Measurements from ENCODE around the gene CDCA3.
"Not testable (repeated sequence)": the region's sequence is repeated elsewhere in the genome, so short reads cannot be mapped to it uniquely, and the experiment has no call there.

The CDCA3 gene

DNA sequence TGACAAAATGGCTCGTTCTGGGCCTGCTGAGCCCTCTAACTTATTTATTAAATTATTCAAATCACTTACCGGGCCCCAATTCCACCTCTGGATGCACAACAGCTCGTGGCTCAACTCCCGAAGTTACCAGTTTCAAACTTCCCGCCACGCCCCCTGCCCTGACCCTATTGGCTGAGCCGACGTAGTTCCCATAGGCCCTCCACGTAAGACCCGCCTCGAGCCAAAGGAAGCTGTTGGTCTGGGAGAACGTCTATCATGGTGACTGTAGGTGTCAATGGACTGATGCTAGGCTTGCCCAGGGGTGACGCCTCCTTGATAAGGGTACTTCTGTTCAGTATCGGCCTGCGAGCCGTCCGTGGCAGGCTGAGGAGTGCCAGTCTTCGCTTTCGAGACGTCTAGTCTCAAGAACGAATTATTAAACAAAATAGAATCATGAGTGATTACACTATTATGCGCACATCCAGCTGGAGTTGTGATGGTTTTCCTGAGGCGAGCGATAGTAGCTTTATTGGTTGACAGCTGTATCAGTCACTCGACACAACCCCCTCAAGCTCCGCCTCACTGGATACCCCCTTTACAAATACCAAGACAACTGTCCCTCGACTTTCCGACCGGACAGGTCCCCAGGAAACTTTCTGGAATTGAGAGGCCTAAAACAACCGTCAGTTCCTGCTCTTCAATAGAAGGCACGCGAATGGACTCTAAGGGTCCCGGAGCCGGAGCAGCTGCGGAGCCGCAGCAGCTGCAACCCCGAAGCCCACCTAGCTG, at the start of gene CDCA3:
Gene CDCA3, minus strand, starts transcription at position 134 of the 768 bp plus-strand sequence. CDS start 334 bp downstream, outside the sequence.
- H3K4me3 ChIP-seq, result peak within 1 kb of the TSS; percentile 51 to 81 (median 63)
- peak within 1 kb of the TSS in 20 of 21 experiments; percentile 60 to 97 (median 86) for H3K27ac ChIP-seq

DNA sequence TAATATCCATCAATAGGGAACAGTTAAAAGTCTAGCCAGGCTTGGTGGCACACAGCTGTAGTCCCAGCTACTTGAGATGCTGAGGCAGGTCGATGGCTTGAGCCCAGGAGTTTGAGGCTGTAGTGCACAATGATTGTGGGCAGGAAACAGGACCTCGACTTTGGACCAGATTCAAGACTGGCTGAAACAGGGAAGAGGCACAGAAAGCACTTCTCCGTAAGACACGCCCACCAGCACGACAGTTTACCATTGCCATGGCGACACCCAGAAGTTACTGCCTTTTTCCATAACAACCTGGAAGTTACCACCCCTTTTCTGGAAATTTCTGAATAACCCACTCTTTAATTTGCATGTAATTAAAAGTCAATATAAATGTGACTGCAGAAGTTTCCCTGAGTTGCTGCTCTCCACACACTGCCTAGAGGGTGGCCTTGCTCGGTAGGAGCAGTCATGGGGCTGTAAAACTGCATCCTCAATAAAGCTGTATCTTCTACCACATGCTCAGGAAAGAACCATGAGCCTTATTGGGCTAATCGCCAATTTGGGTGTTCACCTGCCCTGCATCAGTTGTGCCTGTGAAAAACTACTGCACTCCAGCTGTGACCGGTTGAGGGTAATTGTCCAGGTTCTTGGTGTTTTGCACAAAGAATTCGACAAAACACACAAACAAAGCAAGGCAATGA, 48.9 kb upstream of the CDCA3 start:
- Histone ChIP-seq H3K4me3 (no peak overlapping the region), H3K27ac (peak overlapping the region in 3 of 21 experiments; percentile 8 to 39 (median 26))

DNA sequence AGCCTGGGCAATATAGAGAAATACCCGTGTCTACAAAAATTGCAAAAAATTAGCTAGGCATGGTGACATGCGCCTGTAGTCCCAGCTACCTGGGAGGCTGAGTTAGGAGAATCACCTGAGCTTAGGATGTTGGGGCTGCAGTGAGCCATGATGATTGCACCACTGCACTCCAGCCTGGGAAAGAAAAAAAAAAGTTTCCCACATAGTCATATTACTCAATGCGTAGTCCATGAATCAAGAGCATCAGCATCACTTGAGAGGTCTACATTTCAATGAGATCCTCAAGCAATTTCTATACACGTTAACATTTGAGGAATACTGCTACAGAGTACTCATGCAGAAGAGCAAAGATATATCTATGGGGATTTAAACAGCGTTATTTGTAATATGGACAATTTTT, 48.3 kb upstream of the CDCA3 start:
- Histone ChIP-seq H3K4me3 (no peak overlapping the region), H3K27ac (no peak overlapping the region)

DNA sequence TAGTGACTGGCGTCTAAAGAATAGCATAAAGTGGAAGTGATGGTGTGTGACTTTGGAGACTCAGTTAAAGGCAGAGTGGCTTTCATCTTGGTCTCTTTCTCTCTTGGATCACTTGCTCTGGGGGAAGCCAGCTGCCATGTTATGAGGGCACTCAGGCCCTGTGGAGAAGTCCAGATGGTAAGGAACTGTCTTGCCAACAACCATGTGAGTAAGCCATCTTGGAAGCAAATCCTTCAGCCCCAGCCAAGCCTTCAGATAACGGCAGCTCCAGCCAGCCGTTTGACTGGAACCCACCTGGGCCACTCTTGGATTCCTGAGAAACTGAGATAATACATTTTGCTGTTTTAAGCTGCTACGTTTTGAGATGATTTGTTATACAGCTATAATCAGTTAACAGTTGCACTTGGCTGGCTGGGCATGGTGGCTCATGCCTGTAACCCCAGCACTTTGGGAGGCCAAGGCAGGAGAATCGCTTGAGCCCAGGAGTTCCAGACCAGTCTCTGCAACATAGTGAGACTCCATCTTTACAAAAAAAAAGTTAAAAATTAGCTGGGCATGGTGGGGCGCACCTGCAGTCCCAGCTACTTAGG, 45.9 kb upstream of the CDCA3 start:
- Histone ChIP-seq H3K4me3 (no peak overlapping the region), H3K27ac (no peak overlapping the region)

DNA sequence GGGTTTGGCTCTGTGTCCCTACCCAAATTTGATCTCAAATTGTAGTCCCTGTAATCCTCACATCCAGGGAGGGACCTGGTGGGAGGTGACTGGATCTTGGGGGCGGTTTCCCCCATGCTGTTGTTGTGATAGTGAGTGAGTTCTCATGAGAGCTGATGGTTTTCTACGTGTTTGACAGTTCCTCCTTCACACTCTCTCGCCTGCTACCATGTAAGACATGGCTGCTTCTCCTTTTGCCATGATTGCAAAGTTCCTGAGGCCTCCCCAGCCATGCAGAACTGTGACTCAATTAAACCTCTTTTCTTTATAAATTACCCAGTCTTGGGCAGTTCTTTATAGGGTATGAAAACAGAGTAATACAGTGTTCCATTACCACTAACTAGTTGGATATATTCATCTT, 43.2 kb upstream of the CDCA3 start:
- Histone ChIP-seq H3K4me3 (no peak overlapping the region), H3K27ac (no peak overlapping the region)

DNA sequence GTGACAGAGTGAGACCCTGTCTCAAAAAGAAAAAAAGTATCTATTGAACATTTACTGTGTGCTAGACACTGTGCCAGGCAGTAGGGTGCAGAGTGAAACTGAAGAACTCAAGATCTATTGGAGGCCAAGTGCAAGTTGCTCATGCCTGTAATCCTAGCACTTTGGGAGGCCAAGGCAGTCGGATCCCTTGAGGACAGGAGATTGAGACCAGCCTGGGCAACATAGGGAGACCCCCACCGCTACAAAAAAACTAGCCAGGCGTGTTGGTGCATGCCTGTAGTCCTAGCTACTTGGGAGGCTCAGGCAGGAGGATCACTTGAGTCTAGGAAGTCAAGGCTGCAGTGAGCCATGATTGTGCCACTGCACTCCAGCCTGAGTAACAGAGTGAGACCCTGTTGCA, 41.6 kb upstream of the CDCA3 start:
- not testable (repeated sequence) for H3K4me3 ChIP-seq, H3K27ac ChIP-seq

DNA sequence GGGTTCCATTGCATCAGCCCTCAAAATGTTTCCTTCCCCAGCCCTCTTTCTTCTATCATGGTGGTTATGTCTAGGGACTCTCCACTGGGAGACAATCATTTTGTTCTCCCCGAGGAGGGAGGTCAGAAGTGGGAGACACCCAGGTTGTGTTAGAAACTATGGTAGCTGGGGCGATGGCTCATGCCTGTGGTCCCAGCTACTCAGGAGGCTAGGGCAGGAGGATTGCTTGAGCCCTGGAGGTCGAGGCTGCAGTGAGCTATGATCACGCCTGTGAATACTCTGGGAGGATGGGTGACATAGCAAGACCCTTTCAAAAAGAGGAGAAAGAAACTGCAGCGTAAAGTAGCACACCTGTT, 40.5 kb upstream of the CDCA3 start:
- peak overlapping the region; percentile 28 to 44 (median 33) for H3K4me3 ChIP-seq
- peak overlapping the region; percentile 40 to 99 (median 89) for H3K27ac ChIP-seq

DNA sequence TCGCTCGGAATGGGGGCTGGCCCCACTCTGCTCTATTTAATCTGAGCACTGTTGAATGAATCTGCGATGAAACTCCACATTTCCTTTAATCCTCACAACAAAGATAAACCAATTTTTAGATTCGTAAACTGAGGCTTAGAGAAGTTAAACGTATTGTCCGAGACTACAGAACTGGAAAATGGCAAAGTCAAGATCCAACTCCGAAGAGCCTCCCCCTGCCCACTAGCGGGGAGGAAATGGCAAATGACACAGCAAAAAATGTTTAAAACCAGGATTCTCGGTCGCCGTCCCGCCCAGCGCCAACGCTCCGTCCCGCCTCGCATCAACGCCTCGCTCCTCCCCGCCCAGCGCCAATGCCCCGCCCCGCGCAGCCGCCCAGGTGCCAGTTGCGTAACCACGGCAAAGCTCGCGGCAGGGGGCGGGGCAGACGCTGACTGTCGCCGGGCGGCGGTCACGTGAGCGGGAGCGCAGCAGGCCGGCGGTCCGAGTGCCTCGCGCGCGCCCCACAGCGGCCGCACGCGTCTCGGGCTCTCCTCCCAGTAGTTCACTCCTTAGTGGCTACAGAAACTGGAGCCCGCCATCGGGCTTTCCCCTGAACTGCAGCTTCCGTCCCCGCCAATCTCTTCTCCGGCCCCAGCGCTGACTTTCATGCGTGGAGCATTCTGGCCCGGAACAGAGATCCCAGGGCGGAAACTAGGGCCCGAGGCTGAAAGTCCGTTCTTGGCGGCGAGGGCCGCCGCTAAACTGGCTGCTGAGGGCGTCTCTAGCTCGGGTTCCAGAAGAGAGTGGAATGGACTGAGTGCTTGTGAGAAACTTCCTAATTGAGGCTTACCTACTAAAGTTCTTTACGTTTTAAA, 39.9 kb upstream of the CDCA3 start:
- peak overlapping the region; percentile 28 to 44 (median 33) for H3K4me3 ChIP-seq
- peak overlapping the region; percentile 40 to 99 (median 91) for H3K27ac ChIP-seq

DNA sequence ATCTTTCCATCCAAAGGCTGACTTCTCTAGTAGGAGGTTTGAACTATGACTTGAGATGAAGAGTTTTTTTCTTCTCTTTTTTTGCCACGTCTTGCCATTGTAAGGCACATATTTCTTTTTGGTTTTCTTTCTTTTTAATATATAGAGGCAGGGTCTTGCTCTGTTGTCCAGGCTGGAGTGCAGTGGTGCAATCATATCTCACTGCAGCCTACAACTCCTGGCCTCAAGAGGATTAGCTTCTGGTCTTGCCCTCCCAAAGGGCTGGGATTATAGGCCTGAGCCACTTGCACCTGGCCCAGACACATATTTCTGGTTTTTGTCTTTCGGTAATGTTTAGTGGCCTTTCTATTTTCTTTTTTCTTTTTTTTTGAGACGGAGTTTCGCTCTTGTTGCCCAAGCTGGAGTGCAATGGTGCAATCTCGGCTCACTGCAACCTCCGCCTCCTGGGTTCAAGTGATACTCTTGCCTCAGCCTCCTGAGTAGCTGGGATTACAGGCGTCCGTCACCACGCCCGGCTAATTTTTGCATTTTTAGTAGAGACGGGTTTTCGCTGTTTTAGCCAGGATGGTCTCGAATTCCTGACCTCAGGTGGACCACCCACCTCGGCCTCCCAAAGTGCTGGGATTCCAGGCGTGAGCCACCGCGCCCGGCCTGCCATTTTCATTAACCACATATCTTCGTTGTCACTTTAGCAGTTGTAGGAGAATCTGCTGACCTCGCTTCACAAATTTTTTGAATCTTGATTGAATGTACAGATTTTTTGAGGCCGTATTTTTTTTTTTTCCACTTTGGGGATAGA, 38.9 kb upstream of the CDCA3 start:
- Histone ChIP-seq H3K27ac (peak overlapping the region in 18 of 21 experiments; percentile 69 to 99 (median 90)), H3K4me3 (peak overlapping the region in 1 of 7 experiments; percentile 41)

DNA sequence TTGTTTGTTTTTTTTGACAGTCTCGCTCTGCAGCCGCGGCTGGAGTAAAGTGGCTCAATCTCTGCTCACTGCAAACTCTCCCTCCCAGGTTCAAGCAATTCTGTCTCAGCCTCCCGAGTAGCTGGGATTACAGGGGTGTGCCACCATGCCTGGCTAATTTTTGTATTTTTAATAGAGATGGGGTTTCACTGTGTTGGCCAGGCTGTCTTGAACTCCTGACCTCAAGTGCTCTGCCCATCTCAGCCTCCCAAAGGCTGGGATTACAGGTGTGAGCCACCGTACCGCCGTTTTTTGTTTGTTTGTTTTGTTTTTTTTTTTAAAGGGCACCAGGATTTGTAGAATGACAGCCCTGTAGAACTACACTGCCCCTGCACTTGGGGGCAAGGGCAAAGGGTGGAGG, 37.7 kb upstream of the CDCA3 start:
- peak overlapping the region in 1 of 21 experiments; percentile 5 for H3K27ac ChIP-seq

DNA sequence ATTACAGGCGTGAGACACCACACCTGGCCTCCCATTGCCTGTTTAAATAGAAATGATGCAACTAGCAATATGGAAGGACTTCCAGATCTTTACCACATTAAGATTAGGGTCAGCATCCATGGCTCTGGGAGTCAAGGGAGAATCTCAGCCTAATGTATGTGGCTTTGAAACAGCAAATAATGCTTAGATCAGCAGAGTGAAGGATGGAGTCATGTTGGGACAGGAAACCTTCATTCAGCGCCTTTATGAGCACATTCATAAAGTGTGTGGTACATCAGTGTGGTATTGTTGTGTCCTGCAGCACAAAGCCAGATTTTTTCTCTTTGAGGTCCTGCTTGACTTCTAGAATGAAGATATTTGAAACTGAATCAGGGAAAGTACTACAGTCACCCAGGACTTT, 37.3 kb upstream of the CDCA3 start:
- H3K27ac ChIP-seq, result peak overlapping the region in 1 of 21 experiments; percentile 5
- no peak overlapping the region for H3K4me3 ChIP-seq

More for the DNA sequence above, 37.7 kb upstream of the CDCA3 start:
- H3K4me3 ChIP-seq, result not testable (repeated sequence)

DNA sequence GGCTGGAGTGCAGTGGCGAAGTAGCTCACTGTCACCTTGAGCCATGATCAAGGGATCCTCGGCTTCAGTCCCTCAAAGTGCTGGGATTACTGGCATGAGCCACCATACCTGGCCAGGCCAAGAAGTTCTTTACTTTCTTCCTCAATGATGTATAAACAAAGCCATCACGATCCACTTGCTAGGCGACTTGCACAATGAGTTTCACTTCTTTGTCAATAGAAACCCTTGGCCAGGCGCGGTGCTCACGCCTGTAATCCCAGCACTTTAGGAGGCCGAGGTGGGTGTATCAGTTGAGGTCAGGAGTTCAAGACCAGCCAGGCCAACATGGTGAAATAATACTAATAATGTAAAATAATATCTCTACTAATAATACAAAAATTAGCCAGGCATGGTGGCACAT, 36.4 kb upstream of the CDCA3 start:
- no peak overlapping the region for H3K27ac ChIP-seq
- no peak overlapping the region for H3K4me3 ChIP-seq

DNA sequence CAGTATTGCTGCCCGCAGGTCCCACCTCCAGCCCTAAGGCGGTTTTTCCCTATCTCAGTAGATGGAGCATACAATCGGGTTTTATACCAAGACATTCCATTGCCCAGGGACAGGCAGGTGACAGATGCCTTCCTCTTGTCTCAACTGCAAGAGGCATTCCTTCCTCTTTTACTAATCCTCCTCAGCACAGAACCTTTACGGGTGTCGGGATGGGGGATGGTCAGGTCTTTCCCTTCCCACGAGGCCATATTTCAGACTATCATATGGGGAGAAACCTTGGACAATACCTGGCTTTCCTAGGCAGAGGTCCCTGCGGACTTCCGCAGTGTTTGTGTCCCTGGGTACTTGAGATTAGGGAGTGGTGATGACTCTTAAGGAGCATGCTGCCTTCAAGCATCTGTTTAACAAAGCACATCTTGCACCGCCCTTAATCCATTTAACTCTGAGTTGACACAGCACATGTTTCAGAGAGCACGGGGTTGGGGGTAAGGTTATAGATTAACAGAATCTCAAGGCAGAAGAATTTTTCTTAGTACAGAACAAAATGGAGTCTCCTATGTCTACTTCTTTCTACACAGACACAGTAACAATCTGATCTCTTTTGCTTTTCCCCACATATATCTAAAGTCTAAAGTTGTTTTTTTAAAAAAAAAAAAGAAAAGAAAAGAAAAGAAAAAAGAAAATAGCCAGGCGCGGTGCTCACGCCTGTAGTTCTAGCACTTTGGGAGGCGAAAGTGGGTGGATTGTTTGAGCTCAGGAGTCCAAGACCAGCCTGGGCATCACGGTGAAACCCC, 35.3 kb upstream of the CDCA3 start:
- H3K27ac ChIP-seq, H3K4me3 ChIP-seq: not testable (repeated sequence)

DNA sequence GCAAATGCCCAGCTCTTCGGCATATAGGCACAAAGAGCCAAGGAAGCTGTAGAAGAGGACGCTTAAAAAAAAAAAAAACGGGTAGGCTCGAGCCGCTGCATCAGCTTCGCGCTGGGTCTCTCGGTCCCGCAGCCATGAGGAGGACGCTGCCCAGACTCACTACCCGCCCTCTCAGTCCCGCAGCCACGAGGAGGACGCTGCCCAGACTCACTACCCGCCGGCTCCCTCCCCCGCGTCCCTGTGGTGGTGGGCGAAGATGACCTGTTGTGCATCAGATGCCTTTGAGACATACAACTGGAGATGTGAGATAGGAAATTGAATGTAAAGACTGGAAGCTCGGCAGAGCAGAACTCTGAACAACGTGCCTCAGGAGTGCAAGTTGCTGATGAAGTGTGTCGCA, 33.5 kb upstream of the CDCA3 start:
- Histone ChIP-seq H3K4me3 (no peak overlapping the region), H3K27ac (no peak overlapping the region)

DNA sequence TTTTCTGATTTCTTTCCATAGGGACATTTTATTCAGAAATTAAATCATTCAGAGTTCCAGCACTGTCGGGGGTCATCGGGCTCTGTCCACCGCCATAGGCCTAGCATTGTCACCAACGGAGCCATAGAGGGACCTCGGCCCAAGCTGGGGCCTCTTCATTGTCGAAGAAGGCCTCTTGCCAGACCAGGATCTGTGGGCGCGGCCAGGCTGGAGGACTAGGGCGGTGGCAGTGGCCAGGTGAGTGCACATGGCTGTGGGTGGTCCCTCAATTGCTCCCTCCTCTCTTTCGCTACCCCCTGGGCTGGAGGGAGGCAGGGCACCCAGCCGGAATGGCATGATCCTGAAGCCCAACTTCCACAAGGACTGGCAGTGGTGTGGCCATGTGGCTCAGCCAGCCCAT, 32.6 kb upstream of the CDCA3 start:
- Histone ChIP-seq H3K27ac (no peak overlapping the region), H3K4me3 (no peak overlapping the region)

DNA sequence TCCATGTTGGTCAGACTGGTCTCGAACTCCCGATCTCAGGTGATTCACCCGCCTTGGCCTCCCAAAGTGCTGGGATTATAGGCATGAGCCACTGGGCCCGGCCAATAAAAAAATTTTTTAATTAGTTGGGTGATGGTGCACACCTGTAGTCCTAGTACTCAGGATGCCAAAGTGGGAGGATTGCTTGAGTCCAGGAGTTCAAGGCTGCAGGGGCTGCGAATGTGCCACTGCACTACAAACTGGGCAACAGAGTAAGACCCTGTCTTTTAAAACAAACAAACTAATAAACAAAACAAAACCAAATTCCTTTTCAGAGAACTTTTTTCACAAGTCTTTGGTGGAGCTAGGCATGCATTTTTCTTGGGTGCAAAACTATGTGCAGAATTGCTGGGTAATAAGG, 32.2 kb upstream of the CDCA3 start:
- H3K27ac ChIP-seq, result no peak overlapping the region
- H3K4me3 ChIP-seq, result no peak overlapping the region

DNA sequence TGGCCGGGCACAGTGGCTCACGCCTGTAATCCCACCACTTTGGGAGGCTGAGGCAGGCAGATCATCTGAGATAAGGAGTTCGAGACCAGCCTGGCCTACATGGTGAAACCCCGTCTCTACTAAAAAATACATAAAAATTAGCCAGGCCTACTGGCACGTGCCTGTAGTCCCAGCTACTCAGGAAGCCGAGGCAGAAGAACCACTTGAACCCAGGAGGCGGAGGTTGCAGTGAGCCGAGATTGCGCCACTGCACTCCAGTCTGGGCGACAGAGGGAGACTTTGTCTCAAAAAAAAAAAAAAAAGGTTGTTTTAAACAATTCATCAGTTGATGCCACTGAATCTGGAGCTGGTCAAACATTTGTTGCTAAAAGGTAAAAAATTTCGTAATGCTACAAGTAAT, 28.7 kb upstream of the CDCA3 start:
- not testable (repeated sequence) for H3K27ac ChIP-seq, H3K4me3 ChIP-seq

DNA sequence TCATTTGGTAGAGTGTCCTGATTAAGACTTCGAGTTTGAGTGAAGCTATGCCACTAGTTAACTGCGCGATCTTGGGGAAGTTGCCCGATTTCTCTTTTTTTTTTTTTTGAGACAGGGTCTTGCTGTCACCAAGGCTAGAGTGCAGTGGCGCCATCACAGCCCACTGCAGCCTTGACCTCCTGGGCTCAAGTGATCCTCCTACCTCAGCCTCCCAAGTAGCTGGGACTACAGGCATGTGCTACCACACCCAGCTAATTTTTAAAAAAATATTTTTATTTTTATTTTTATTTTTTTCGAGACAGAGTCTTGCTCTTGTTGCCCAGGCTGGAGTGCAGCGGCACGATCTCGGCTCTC, 22.9 kb upstream of the CDCA3 start:
- Histone ChIP-seq H3K27ac (peak overlapping the region in 19 of 21 experiments; percentile 40 to 95 (median 87)), H3K4me3 (peak overlapping the region; percentile 57 to 85 (median 66))

Data from skin epidermis (tissue), 12 donors.